Measurements from ENCODE around the gene FKBP15. TPM values are rescaled to one million over a fixed set of nuclear protein-coding genes. Genes with fewer than 3 reads are reported as not detected.
A peak's percentile ranks its signal among the peaks of the same experiment; 100 is the strongest.

FKBP15 gene
- total and polyA plus RNA-seq, 2 of the 13 experiments (the other 11 are each of a cell fraction or from before 2014, with no cell fraction given), result 12.3 to 18.6 TPM

GRCh38 chr9:113231701-113232100, 10.6 kb upstream of the FKBP15 start:
- no TSS peak for BruUV-seq (replicated peaks)
- 96% methylated on average over 2 of the region's 2 CpGs for WGBS (ENCODE audit: low lambda C conversion rate)
- in situ Hi-C loops (cut with HindIII; ENCODE audit: extremely low pct_ligation_motif_present, low pct_unique_long_range_greater_than_20kb) (no loop called here), intact Hi-C loops (cut with micrococcal nuclease; ENCODE audit: unreplicated experiment) (no loop called here)
- Histone ChIP-seq H3K9ac (ENCODE audit: insufficient read depth, low read depth, low read length) (no peak overlapping the region), H3K4me1 (ENCODE audit: insufficient read depth, low read length) (peaks cover 56% of the 10 kb centered on the region), H3K4me2 (ENCODE audit: low read depth, low read length) (no peak overlapping the region), H3K27ac (ENCODE audit: extremely low read length, insufficient read depth, low read length) (no peak overlapping the region), H2AFZ (ENCODE audit: low read length) (no peak overlapping the region), H3K9me3 (ENCODE audit: low read length) (no peaks in the 10 kb centered on the region), H3K4me3 (replicated peaks in 1 of 3; ENCODE audit: insufficient read depth in 1 of 3, low read depth in 2 of 3, low read length in 3 of 3) (no peak overlapping the region), H3K27me3 (ENCODE audit: control insufficient read depth in 1 of 2, insufficient read depth in 2 of 2, low read length in 2 of 2) (no peaks in the 10 kb centered on the region), H4K20me1 (ENCODE audit: insufficient read depth, low read length) (peaks cover 6% of the 10 kb centered on the region; the same call in 1 of the 2 replicates), H3K36me3 (replicated peaks in 1 of 2; ENCODE audit: control insufficient read depth in 1 of 2, insufficient read depth in 2 of 2, low read length in 2 of 2) (peaks cover 4 to 20% of the 10 kb centered on the region in 2 experiments; a peak in 3 of 5 replicates), H3K79me2 (ENCODE audit: insufficient read depth, low read length) (peaks cover 72% of the 10 kb centered on the region)
- ChIA-PET POLR2A (interaction anchor here (1.4 kb wide), 1 partner anchor 10 kb away, joined by 4 read pairs; the partner anchor contains the start of genes FKBP15 and SLC31A1), CTCF (ENCODE audit: low intra/inter-chr PET ratio, low total read pairs) (no interaction called here)
- TF ChIP-seq ZNF567 (CRISPR knock-in tag; IDR thresholded peaks at IDR 0.05; ENCODE audit: borderline replicate concordance) (no peak), KDM2A (CRISPR knock-in tag; IDR thresholded peaks at IDR 0.05; ENCODE audit: borderline replicate concordance, low read depth) (no peak), ZNF484 (CRISPR knock-in tag; IDR thresholded peaks at IDR 0.05; ENCODE audit: borderline replicate concordance, low read depth) (no peak), ZNF34 (CRISPR knock-in tag; IDR thresholded peaks at IDR 0.05; ENCODE audit: borderline replicate concordance) (no peak), DPF2 (CRISPR knock-in tag; IDR thresholded peaks at IDR 0.05; ENCODE audit: borderline replicate concordance, low read depth) (no peak), ZNF251 (CRISPR knock-in tag; IDR thresholded peaks at IDR 0.05) (no peak), ZNF549 (CRISPR knock-in tag; IDR thresholded peaks at IDR 0.05) (no peak), ZNF451 (CRISPR knock-in tag; IDR thresholded peaks at IDR 0.05) (no peak)
- ATAC-seq, result no peak
- no peak for DNase-seq (ENCODE audit: low spot score)
- no peak for FAIRE-seq

- no TSS peak for BruUV-seq (replicated peaks)
- H3K9me3 ChIP-seq (ENCODE audit: low read length), result no peaks in the 10 kb centered on the region
- DNase-seq (ENCODE audit: low spot score), result peak; percentile 94
- H3K27ac ChIP-seq (ENCODE audit: extremely low read length, insufficient read depth, low read length), result peak overlapping the region; percentile 73
- in situ Hi-C loops (cut with HindIII; ENCODE audit: extremely low pct_ligation_motif_present, low pct_unique_long_range_greater_than_20kb) (no loop called here), intact Hi-C loops (cut with micrococcal nuclease; ENCODE audit: unreplicated experiment) (no loop called here)
- peak overlapping the region; percentile 52 for H3K4me2 ChIP-seq (ENCODE audit: low read depth, low read length)
- no peak overlapping the region for H3K4me3 ChIP-seq (replicated peaks in 1 of 3; ENCODE audit: insufficient read depth in 1 of 3, low read depth in 2 of 3, low read length in 3 of 3)
- peaks cover 4 to 11% of the 10 kb centered on the region in 2 experiments; a peak in 3 of 5 replicates for H3K36me3 ChIP-seq (replicated peaks in 1 of 2; ENCODE audit: control insufficient read depth in 1 of 2, insufficient read depth in 2 of 2, low read length in 2 of 2)
- H3K4me1 ChIP-seq (ENCODE audit: insufficient read depth, low read length), result peaks cover 85% of the 10 kb centered on the region
- POLR2A ChIA-PET, result interaction anchor here (0.7 to 1.8 kb wide), 7 partner anchors 8 to 182 kb away, joined by 3 to 12 read pairs (median 3); partner anchors contain the start of genes C9orf43, CDC26, POLE3 and PRPF4
- no peaks in the 10 kb centered on the region; the same call in 1 of the 2 replicates for H4K20me1 ChIP-seq (ENCODE audit: insufficient read depth, low read length)
- no peak overlapping the region for H2AFZ ChIP-seq (ENCODE audit: low read length)
- ATAC-seq, result peak; percentile 91
- H3K9ac ChIP-seq (ENCODE audit: insufficient read depth, low read depth, low read length), result peak overlapping the region; percentile 23; the same call in 1 of the 2 replicates
- peak; percentile 73 for FAIRE-seq
- H3K79me2 ChIP-seq (ENCODE audit: insufficient read depth, low read length), result peaks cover 86% of the 10 kb centered on the region
- CTCF ChIA-PET (ENCODE audit: low intra/inter-chr PET ratio, low total read pairs), result no interaction called here
- WGBS (ENCODE audit: low lambda C conversion rate), result 23% methylated on average over 3 of the region's 3 CpGs
- H3K27me3 ChIP-seq (ENCODE audit: control insufficient read depth in 1 of 2, insufficient read depth in 2 of 2, low read length in 2 of 2), result no peaks in the 10 kb centered on the region
- TF ChIP-seq ZNF331 (CRISPR knock-in tag; IDR thresholded peaks at IDR 0.05) (peak; percentile 70; the same call in 1 of the 2 replicates), FOXO1 (CRISPR knock-in tag; IDR thresholded peaks at IDR 0.05) (peak; percentile 30; the same call in 1 of the 2 replicates), THAP9 (CRISPR knock-in tag; IDR thresholded peaks at IDR 0.05; ENCODE audit: borderline replicate concordance) (no peak), KLF6 (CRISPR knock-in tag; IDR thresholded peaks at IDR 0.05) (0 out of 2 replicates have a peak, but pooled peaks have one; percentile 66), PPARG (CRISPR knock-in tag; conservative IDR thresholded peaks at IDR 0.05) (peak; percentile 48; the same call in 1 of the 2 replicates), GFI1 (CRISPR knock-in tag; IDR thresholded peaks at IDR 0.05; ENCODE audit: borderline replicate concordance) (0 out of 2 replicates have a peak, but pooled peaks have one; percentile 52), ZNF7 (CRISPR knock-in tag; IDR thresholded peaks at IDR 0.05) (peak; percentile 82; the same call in 1 of the 2 replicates), NCOA2 (CRISPR knock-in tag; IDR thresholded peaks at IDR 0.05) (peak; percentile 75)
Measured at GRCh38 chr9:113228130-113228665, 7.1 kb upstream of the FKBP15 start.

All from HepG2 (cell line).